ENCODE data around the gene CDH13. TPM values are rescaled to one million over a fixed set of nuclear protein-coding genes. Genes with fewer than 3 reads are reported as not detected.

The CDH13 gene
- total RNA-seq, 2 donors from 2014 or later = 2.4 to 6.3 TPM

- TF ChIP-seq CTCF (IDR thresholded peaks at IDR 0.05) = no peak
- no peaks in the 10 kb centered on the region for H3K27me3 ChIP-seq
- H3K27ac ChIP-seq = no peak overlapping the region
- intact Hi-C loops (cut with DNase I) = no loop called here
- H3K4me1 ChIP-seq = no peaks in the 10 kb centered on the region
- H3K9me3 ChIP-seq = no peaks in the 10 kb centered on the region
- no peak overlapping the region for H3K4me3 ChIP-seq
- DNase-seq = no peak
- no peak overlapping the region for H3K9ac ChIP-seq (ENCODE audit: low read depth in 2 of 2, low read length in 2 of 2)
- no peaks in the 10 kb centered on the region for H3K36me3 ChIP-seq
Observed at GRCh38 chr16:82665025-82665424, 38.3 kb downstream of the CDH13 start.

GRCh38 chr16:82667437-82667836 is 40.7 kb downstream of the CDH13 start:
- intact Hi-C loops (cut with DNase I) = no loop called here
- DNase-seq = no peak
- Histone ChIP-seq H3K4me3 (no peak overlapping the region), H3K36me3 (no peaks in the 10 kb centered on the region), H3K9ac (ENCODE audit: low read depth in 2 of 2, low read length in 2 of 2) (no peak overlapping the region), H3K27me3 (no peaks in the 10 kb centered on the region), H3K27ac (no peak overlapping the region), H3K4me1 (no peaks in the 10 kb centered on the region), H3K9me3 (no peaks in the 10 kb centered on the region)
- TF ChIP-seq CTCF (IDR thresholded peaks at IDR 0.05) = no peak

- DNase-seq = no peak
- TF ChIP-seq CTCF (IDR thresholded peaks at IDR 0.05) = no peak
- Histone ChIP-seq H3K27me3 (no peaks in the 10 kb centered on the region), H3K27ac (no peak overlapping the region), H3K36me3 (no peaks in the 10 kb centered on the region), H3K9me3 (no peaks in the 10 kb centered on the region), H3K9ac (ENCODE audit: low read depth in 2 of 2, low read length in 2 of 2) (no peak overlapping the region), H3K4me3 (no peak overlapping the region), H3K4me1 (no peaks in the 10 kb centered on the region)
- intact Hi-C loops (cut with DNase I) = no loop called here
Observed at GRCh38 chr16:82668094-82668493, 41.3 kb downstream of the CDH13 start.

GRCh38 chr16:82671741-82672140 is 45.0 kb downstream of the CDH13 start:
- H3K27ac ChIP-seq = no peak overlapping the region
- H3K4me1 ChIP-seq = no peaks in the 10 kb centered on the region
- no peak for DNase-seq
- no peak overlapping the region for H3K4me3 ChIP-seq
- no peaks in the 10 kb centered on the region for H3K36me3 ChIP-seq
- TF ChIP-seq CTCF (IDR thresholded peaks at IDR 0.05) = peak; percentile 16
- H3K27me3 ChIP-seq = no peaks in the 10 kb centered on the region
- no peaks in the 10 kb centered on the region for H3K9me3 ChIP-seq
- no peak overlapping the region for H3K9ac ChIP-seq (ENCODE audit: low read depth in 2 of 2, low read length in 2 of 2)
- intact Hi-C loops (cut with DNase I) = no loop called here

- Histone ChIP-seq H3K4me3 (no peak overlapping the region), H3K9me3 (no peaks in the 10 kb centered on the region), H3K27me3 (no peaks in the 10 kb centered on the region), H3K36me3 (no peaks in the 10 kb centered on the region), H3K4me1 (no peaks in the 10 kb centered on the region), H3K27ac (no peak overlapping the region), H3K9ac (ENCODE audit: low read depth in 2 of 2, low read length in 2 of 2) (no peak overlapping the region)
- DNase-seq = no peak
- intact Hi-C loops (cut with DNase I) = no loop called here
- no peak for TF ChIP-seq CTCF (IDR thresholded peaks at IDR 0.05)
Observed at GRCh38 chr16:82672676-82673075, 45.9 kb downstream of the CDH13 start.

GRCh38 chr16:82675300-82675699 is 48.5 kb downstream of the CDH13 start:
- H3K4me3 ChIP-seq = no peak overlapping the region
- H3K9me3 ChIP-seq = no peaks in the 10 kb centered on the region
- no peak overlapping the region for H3K27ac ChIP-seq
- TF ChIP-seq CTCF (IDR thresholded peaks at IDR 0.05) = no peak
- no peaks in the 10 kb centered on the region for H3K27me3 ChIP-seq
- intact Hi-C loops (cut with DNase I) = no loop called here
- DNase-seq = no peak
- H3K36me3 ChIP-seq = no peaks in the 10 kb centered on the region
- H3K4me1 ChIP-seq = no peaks in the 10 kb centered on the region
- H3K9ac ChIP-seq (ENCODE audit: low read depth in 2 of 2, low read length in 2 of 2) = no peak overlapping the region
